ENCODE data around the gene BRICD5. TPM values are rescaled to one million over a fixed set of nuclear protein-coding genes. Genes with fewer than 3 reads are reported as not detected.

Gene BRICD5
- total RNA-seq, 1 donor from 2014 or later = 30.2 TPM

DNA sequence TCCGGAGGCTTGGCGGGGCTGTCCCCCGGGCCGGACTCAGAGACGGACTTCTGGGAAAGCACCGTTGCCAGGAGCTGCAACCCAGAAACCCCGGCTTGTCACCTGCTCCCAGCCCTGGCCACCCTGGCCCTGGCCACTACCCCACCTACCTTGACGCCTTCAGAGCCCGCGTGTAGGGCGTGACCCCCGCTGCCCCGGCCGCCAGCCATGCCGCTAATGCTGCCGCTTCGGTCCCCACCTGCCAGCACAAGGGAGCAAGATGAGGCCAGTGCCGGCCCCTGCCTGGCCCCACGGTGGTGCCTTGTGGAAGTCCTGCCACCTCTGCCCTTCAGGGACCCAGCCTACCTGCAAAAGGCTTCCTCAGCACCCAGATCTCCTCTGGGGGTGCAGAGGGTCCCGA lies 25.7 kb downstream of the BRICD5 start:
- H3K9me3 Mint-ChIP-seq (ENCODE audit: unreplicated experiment) = peaks cover 5% of the 10 kb centered on the region
- no peak overlapping the region for H3K27ac Mint-ChIP-seq (ENCODE audit: unreplicated experiment)
- TF ChIP-seq, protein P1, sequence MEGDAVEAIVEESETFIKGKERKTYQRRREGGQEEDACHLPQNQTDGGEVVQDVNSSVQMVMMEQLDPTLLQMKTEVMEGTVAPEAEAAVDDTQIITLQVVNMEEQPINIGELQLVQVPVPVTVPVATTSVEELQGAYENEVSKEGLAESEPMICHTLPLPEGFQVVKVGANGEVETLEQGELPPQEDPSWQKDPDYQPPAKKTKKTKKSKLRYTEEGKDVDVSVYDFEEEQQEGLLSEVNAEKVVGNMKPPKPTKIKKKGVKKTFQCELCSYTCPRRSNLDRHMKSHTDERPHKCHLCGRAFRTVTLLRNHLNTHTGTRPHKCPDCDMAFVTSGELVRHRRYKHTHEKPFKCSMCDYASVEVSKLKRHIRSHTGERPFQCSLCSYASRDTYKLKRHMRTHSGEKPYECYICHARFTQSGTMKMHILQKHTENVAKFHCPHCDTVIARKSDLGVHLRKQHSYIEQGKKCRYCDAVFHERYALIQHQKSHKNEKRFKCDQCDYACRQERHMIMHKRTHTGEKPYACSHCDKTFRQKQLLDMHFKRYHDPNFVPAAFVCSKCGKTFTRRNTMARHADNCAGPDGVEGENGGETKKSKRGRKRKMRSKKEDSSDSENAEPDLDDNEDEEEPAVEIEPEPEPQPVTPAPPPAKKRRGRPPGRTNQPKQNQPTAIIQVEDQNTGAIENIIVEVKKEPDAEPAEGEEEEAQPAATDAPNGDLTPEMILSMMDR (IDR thresholded peaks at IDR 0.05; ENCODE audit: partially characterized antibody, unreplicated experiment) = no peak
- H3K4me1 Mint-ChIP-seq (ENCODE audit: low read depth, unreplicated experiment) = peaks cover 1% of the 10 kb centered on the region
- no peak for DNase-seq
- no peaks in the 10 kb centered on the region for H3K27me3 Mint-ChIP-seq (ENCODE audit: unreplicated experiment)
- H3K4me3 Mint-ChIP-seq (ENCODE audit: unreplicated experiment) = no peak overlapping the region
- H3K36me3 Mint-ChIP-seq (ENCODE audit: unreplicated experiment) = no peaks in the 10 kb centered on the region

DNA sequence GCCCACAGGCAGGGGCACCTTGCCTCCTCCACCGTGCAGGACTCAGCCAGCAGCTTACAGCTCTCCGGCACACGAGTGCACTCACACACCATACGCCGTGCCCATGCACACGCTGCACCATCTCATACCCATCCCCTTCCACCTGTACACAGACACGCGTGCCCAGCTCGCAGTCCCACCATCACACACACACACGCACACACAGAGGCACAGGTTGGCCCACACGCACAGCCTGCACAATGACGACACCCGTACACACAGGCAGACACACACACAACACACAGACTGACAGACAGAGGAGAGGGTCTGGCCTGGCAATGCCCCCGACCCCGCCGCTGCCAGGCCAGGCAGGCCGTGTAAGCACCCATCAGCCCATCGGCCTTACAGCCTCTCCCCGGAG lies 26.3 kb downstream of the BRICD5 start:
- H3K9me3 Mint-ChIP-seq (ENCODE audit: unreplicated experiment) = peaks cover 5% of the 10 kb centered on the region

DNA sequence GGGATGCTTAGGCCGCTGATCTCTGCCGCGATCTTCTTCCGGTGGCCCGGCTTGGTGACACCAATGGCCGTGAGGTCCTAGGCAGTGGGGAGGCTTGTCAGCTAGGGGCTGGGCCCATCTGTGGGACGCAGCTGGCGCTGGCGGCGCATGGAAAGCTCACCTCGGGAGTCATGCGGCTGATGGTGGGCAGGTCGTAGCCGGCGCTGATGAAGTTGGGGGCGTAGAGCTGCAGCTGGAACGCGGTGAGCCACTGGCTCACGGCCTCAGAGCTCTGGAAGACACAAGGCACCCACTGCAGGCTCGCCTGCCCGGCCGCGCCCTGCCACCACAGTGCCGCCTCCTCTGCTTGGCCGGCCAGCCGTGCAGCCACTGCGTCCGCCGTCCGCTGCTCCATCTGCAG lies 27.0 kb downstream of the BRICD5 start:
- no peak overlapping the region for H3K4me3 Mint-ChIP-seq (ENCODE audit: unreplicated experiment)
- H3K9me3 Mint-ChIP-seq (ENCODE audit: unreplicated experiment) = peaks cover 5% of the 10 kb centered on the region
- no peak for DNase-seq
- TF ChIP-seq, protein P1 (IDR thresholded peaks at IDR 0.05; ENCODE audit: partially characterized antibody, unreplicated experiment) = no peak
- H3K27ac Mint-ChIP-seq (ENCODE audit: unreplicated experiment) = no peak overlapping the region
- no peaks in the 10 kb centered on the region for H3K27me3 Mint-ChIP-seq (ENCODE audit: unreplicated experiment)
- H3K36me3 Mint-ChIP-seq (ENCODE audit: unreplicated experiment) = no peaks in the 10 kb centered on the region
- H3K4me1 Mint-ChIP-seq (ENCODE audit: low read depth, unreplicated experiment) = peaks cover 1% of the 10 kb centered on the region

More for the DNA sequence above, 26.3 kb downstream of the BRICD5 start:
- H3K36me3 Mint-ChIP-seq (ENCODE audit: unreplicated experiment) = no peaks in the 10 kb centered on the region
- H3K27me3 Mint-ChIP-seq (ENCODE audit: unreplicated experiment) = no peaks in the 10 kb centered on the region
- TF ChIP-seq, protein P1 (IDR thresholded peaks at IDR 0.05; ENCODE audit: partially characterized antibody, unreplicated experiment) = no peak
- DNase-seq = no peak
- peaks cover 1% of the 10 kb centered on the region for H3K4me1 Mint-ChIP-seq (ENCODE audit: low read depth, unreplicated experiment)
- H3K27ac Mint-ChIP-seq (ENCODE audit: unreplicated experiment) = no peak overlapping the region
- no peak overlapping the region for H3K4me3 Mint-ChIP-seq (ENCODE audit: unreplicated experiment)

DNA sequence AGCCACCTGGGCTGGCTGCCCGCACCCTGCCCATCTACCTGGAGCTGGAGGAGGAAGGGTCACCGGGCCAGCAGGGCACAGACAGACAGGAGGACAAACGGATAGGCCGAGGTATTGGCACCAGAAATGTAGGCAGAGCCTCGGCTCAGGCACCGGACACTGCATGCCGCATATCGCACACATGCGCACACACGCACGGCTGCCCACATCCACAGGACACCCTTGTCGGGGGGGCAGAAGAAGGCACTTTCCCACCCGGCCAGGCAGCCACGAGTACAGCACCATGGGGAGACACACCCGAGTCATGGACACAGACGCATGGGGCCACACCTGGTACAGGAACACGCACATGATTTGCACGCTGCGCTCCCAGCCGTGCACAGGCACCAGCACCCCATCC lies 28.7 kb downstream of the BRICD5 start:
- no peaks in the 10 kb centered on the region for H3K36me3 Mint-ChIP-seq (ENCODE audit: unreplicated experiment)
- peaks cover 5% of the 10 kb centered on the region for H3K9me3 Mint-ChIP-seq (ENCODE audit: unreplicated experiment)
- peak overlapping the region; percentile 19 for H3K27ac Mint-ChIP-seq (ENCODE audit: unreplicated experiment)
- H3K4me1 Mint-ChIP-seq (ENCODE audit: low read depth, unreplicated experiment) = peaks cover 1% of the 10 kb centered on the region
- no peak overlapping the region for H3K4me3 Mint-ChIP-seq (ENCODE audit: unreplicated experiment)
- TF ChIP-seq, protein P1 (IDR thresholded peaks at IDR 0.05; ENCODE audit: partially characterized antibody, unreplicated experiment) = no peak
- DNase-seq = no peak
- no peaks in the 10 kb centered on the region for H3K27me3 Mint-ChIP-seq (ENCODE audit: unreplicated experiment)

DNA sequence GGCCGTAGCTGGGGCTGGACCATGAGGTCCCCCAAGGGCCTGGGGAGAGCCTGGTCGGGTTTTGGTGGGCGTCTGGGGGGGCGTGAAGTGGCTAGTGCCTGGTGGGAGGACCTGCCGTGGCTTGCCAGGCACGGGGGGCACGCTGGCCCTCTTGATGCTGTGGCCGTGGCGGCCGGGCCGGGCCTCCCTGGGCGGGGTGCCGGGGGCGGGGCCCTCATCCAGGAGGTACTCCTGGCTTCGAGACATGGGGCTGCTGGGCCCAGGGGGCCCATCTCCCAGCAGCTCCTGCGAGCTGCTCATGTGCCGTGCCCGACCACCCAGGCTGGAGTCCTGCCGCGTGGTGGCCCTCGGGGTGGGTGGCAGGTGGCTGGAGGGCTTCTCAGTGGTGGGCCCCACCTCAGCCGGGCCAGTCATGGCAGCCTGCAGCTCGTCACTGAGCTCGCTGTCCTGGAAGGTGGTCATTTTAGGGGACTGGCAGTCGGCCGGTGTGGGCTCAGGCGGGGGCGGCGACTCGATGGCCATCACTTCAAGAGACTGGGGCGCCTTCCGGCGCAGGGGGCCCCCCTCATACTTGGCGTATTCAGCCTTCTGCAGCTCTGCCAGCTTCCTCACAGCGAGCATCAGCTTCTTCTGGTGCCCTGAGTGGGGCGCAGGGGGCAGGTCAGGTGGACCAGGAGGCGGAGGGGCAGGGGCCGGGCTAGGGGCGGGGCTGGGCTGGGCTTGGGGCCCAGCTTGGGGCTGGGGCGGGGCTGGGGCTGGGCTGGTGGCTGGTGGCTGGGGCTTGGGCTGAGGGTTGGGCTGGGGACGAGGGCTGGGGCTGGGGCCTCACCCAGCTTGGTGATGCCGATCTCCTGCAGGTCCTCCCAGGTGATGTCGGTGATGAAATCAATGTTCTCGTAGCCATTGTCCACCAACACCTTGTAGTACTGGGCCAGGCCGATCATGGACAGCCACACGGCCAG lies 29.4 kb downstream of the BRICD5 start:
- TF ChIP-seq, protein P1 (IDR thresholded peaks at IDR 0.05; ENCODE audit: partially characterized antibody, unreplicated experiment) = no peak
- H3K4me1 Mint-ChIP-seq (ENCODE audit: low read depth, unreplicated experiment) = peaks cover 1% of the 10 kb centered on the region
- no peak overlapping the region for H3K27ac Mint-ChIP-seq (ENCODE audit: unreplicated experiment)
- no peak overlapping the region for H3K4me3 Mint-ChIP-seq (ENCODE audit: unreplicated experiment)
- H3K9me3 Mint-ChIP-seq (ENCODE audit: unreplicated experiment) = peaks cover 5% of the 10 kb centered on the region
- no peak for DNase-seq
- H3K36me3 Mint-ChIP-seq (ENCODE audit: unreplicated experiment) = no peaks in the 10 kb centered on the region
- no peaks in the 10 kb centered on the region for H3K27me3 Mint-ChIP-seq (ENCODE audit: unreplicated experiment)

Data from glutamatergic neuron (in vitro differentiated cells).